ENCODE data around the gene RACK1. TPM values are rescaled to one million over a fixed set of nuclear protein-coding genes. Genes with fewer than 3 reads are reported as not detected.

The RACK1 gene
- total and polyA plus RNA-seq, 2 of the 13 experiments (the other 11 are each of a cell fraction or from before 2014, with no cell fraction given): 2,514 to 6,141 TPM

- TF ChIP-seq CCDC6 (CRISPR knock-in tag; IDR thresholded peaks at IDR 0.05) (no peak), IRX3 (CRISPR knock-in tag; IDR thresholded peaks at IDR 0.05; ENCODE audit: borderline replicate concordance, low read depth) (no peak), HOXA3 (CRISPR knock-in tag; IDR thresholded peaks at IDR 0.05) (no peak), ZKSCAN1 (IDR thresholded peaks at IDR 0.05; ENCODE audit: low read length) (no peak), RBFOX2 (IDR thresholded peaks at IDR 0.05; ENCODE audit: low read depth, low read length) (no peak), ZNF337 (CRISPR knock-in tag; IDR thresholded peaks at IDR 0.05; ENCODE audit: borderline replicate concordance, low read depth) (no peak), FOXC1 (CRISPR knock-in tag; IDR thresholded peaks at IDR 0.05; ENCODE audit: borderline replicate concordance) (peak; percentile 66), ZNF800 (CRISPR knock-in tag; IDR thresholded peaks at IDR 0.05) (no peak), SOX5 (CRISPR knock-in tag; IDR thresholded peaks at IDR 0.05; ENCODE audit: borderline replicate concordance) (no peak), ATF7-NPFF (CRISPR knock-in tag; IDR thresholded peaks at IDR 0.05; ENCODE audit: low read depth) (no peak), SNAI1 (CRISPR knock-in tag; IDR thresholded peaks at IDR 0.05; ENCODE audit: borderline replicate concordance) (no peak), KLF15 (CRISPR knock-in tag; IDR thresholded peaks at IDR 0.05; ENCODE audit: borderline replicate concordance) (no peak), ZNF333 (CRISPR knock-in tag; IDR thresholded peaks at IDR 0.05; ENCODE audit: borderline replicate concordance) (no peak), ZNF501 (CRISPR knock-in tag; IDR thresholded peaks at IDR 0.05) (peak; percentile 57), ZBTB38 (CRISPR knock-in tag; IDR thresholded peaks at IDR 0.05) (peak; percentile 44; the same call in 1 of the 2 replicates), ZBTB49 (CRISPR knock-in tag; IDR thresholded peaks at IDR 0.05; ENCODE audit: borderline replicate concordance) (no peak), E2F2 (CRISPR knock-in tag; IDR thresholded peaks at IDR 0.05; ENCODE audit: borderline replicate concordance) (no peak), ZNF20 (CRISPR knock-in tag; IDR thresholded peaks at IDR 0.05) (no peak), HDAC1 (CRISPR knock-in tag; IDR thresholded peaks at IDR 0.05) (no peak), ZNF605 (CRISPR knock-in tag; IDR thresholded peaks at IDR 0.05) (no peak), ZNF335 (CRISPR knock-in tag; IDR thresholded peaks at IDR 0.05) (no peak), NFKB2 (CRISPR knock-in tag; IDR thresholded peaks at IDR 0.05; ENCODE audit: borderline replicate concordance) (no peak)
Observed at GRCh38 chr5:181215997-181216989, 27.4 kb downstream of the RACK1 start (continued).

All from HepG2 (cell line).